Left ventricle myocardium inferior (tissue), 1 donor: Measurements from ENCODE around the gene CFAP46. TPM values are rescaled to one million over a fixed set of nuclear protein-coding genes. Genes with fewer than 3 reads are reported as not detected.

Experiments used
- DNase-seq: peaks from one replicate; pipeline ENCODE4 v3.0.0-alpha.2; 2020
- H3K27ac ChIP-seq: fragments of 200-600 bp; replicated peaks from 2 replicates; pipeline ENCODE4 v1.8.0; 2021
- H3K27me3 ChIP-seq: fragments of 200-600 bp; 2 replicates; pipeline ENCODE4 v1.8.0; 2021; ENCODE audit warnings: low read depth
- H3K36me3 ChIP-seq: fragments of 200-600 bp; 2 replicates; pipeline ENCODE4 v1.8.0; 2021
- H3K4me1 ChIP-seq: fragments of 200-600 bp; 2 replicates; pipeline ENCODE4 v1.8.0; 2021
- H3K4me3 ChIP-seq: fragments of 200-600 bp; 2 replicates; pipeline ENCODE4 v1.8.0; 2021; ENCODE audit warnings: mild to moderate bottlenecking, moderate library complexity
- H3K9me3 ChIP-seq: fragments of 200-600 bp; replicated peaks from 2 replicates; pipeline ENCODE4 v1.8.0; 2021
- CTCF ChIP-seq: fragments of 200-600 bp; IDR thresholded peaks from 2 replicates; pipeline ENCODE4 v1.8.0; 2021; ENCODE audit warnings: antibody characterized with exemption, mild to moderate bottlenecking, borderline replicate concordance
- intact Hi-C: fragments of 100-400 bp; cut with micrococcal nuclease; formaldehyde crosslinking; loops from one replicate; pipeline ENCODE4 v1.11.0; 2022
- total RNA-seq: library from RNA; stranded (reverse); fragmentation: NEBNext Ultra II Directional; extraction: Animal tissue kit (Norgen Biotek cat#: 25700); gene quantifications from one replicate; pipeline ENCODE4 v1.2.1, GENCODE V29; 2021
- donor health status: DM: no; HTN: yes; CAD: no; lungs with severe emphysema.

The CFAP46 gene
- total RNA-seq, 1 donor from 2014 or later, result 0.99 TPM

- peaks cover 13% of the 10 kb centered on the region for H3K9me3 ChIP-seq
- H3K27ac ChIP-seq, result no peak overlapping the region
- no peak for DNase-seq
- H3K36me3 ChIP-seq, result no peaks in the 10 kb centered on the region
- H3K4me3 ChIP-seq, result no peak overlapping the region
- intact Hi-C loops, result no loop called here
- H3K27me3 ChIP-seq, result peaks cover 84% of the 10 kb centered on the region
- no peaks in the 10 kb centered on the region for H3K4me1 ChIP-seq
- TF ChIP-seq CTCF, result no peak
These were observed 66.1 kb downstream of the CFAP46 start for GRCh38 chr10:132876131-132876860.

- Histone ChIP-seq H3K27ac (no peak overlapping the region), H3K36me3 (no peaks in the 10 kb centered on the region), H3K4me3 (no peak overlapping the region), H3K27me3 (peaks cover 80% of the 10 kb centered on the region), H3K4me1 (no peaks in the 10 kb centered on the region), H3K9me3 (peaks cover 22% of the 10 kb centered on the region)
- TF ChIP-seq CTCF, result no peak
- intact Hi-C loops, result no loop called here
- no peak for DNase-seq
These were observed 66.9 kb downstream of the CFAP46 start for GRCh38 chr10:132875435-132875834.

- Histone ChIP-seq H3K4me1 (no peaks in the 10 kb centered on the region), H3K27me3 (peaks cover 70% of the 10 kb centered on the region), H3K9me3 (peaks cover 26% of the 10 kb centered on the region), H3K4me3 (no peak overlapping the region), H3K27ac (no peak overlapping the region), H3K36me3 (no peaks in the 10 kb centered on the region)
- TF ChIP-seq CTCF, result no peak
- no peak for DNase-seq
- intact Hi-C loops, result no loop called here
These were observed 69.0 kb downstream of the CFAP46 start for GRCh38 chr10:132873395-132873794.

- TF ChIP-seq CTCF, result no peak
- Histone ChIP-seq H3K36me3 (no peaks in the 10 kb centered on the region), H3K9me3 (peaks cover 26% of the 10 kb centered on the region), H3K4me1 (no peaks in the 10 kb centered on the region), H3K4me3 (no peak overlapping the region), H3K27me3 (peaks cover 69% of the 10 kb centered on the region), H3K27ac (no peak overlapping the region)
- no peak for DNase-seq
- intact Hi-C loops, result no loop called here
These were observed 69.7 kb downstream of the CFAP46 start for GRCh38 chr10:132872658-132873057.

- peaks cover 62% of the 10 kb centered on the region for H3K27me3 ChIP-seq
- H3K27ac ChIP-seq, result no peak overlapping the region
- no peaks in the 10 kb centered on the region for H3K4me1 ChIP-seq
- no peak for TF ChIP-seq CTCF
- intact Hi-C loops, result no loop called here
- no peak overlapping the region for H3K4me3 ChIP-seq
- peaks cover 23% of the 10 kb centered on the region for H3K9me3 ChIP-seq
- H3K36me3 ChIP-seq, result no peaks in the 10 kb centered on the region
- DNase-seq, result no peak
These were observed 71.9 kb downstream of the CFAP46 start for GRCh38 chr10:132870426-132870825.
